Stimulated activated CD4-positive, alpha-beta T cell treated with anti-CD3 and anti-CD28 coated beads, TNF-alpha, amount 100 ng/mL, for 48 hours (primary cell): ENCODE results near the gene IQCM.
"Not testable (repeated sequence)": the region's sequence is repeated elsewhere in the genome, so short reads cannot be mapped to it uniquely, and the experiment has no call there.

Experiments used
- DNase-seq, 3 donors: peaks; one replicate each; pipeline ENCODE4 v3.0.0-alpha.2; 2020; ENCODE audit warnings: low read depth in 3 of 3

Gene IQCM

GRCh38 chr4:149572716-149573115 is 242.9 kb downstream of the IQCM start:
- no peak for DNase-seq

GRCh38 chr4:149555799-149556198 is 259.8 kb downstream of the IQCM start:
- DNase-seq, result no peak

GRCh38 chr4:149555146-149555545 is 260.5 kb downstream of the IQCM start:
- no peak for DNase-seq

GRCh38 chr4:149553959-149554520 is 261.6 kb downstream of the IQCM start:
- no peak for DNase-seq

GRCh38 chr4:149552601-149553000 is 263.0 kb downstream of the IQCM start:
- no peak for DNase-seq

- no peak for DNase-seq
These were observed 265.7 kb downstream of the IQCM start for GRCh38 chr4:149549911-149550310.

- no peak for DNase-seq
These were observed 280.9 kb downstream of the IQCM start for GRCh38 chr4:149534779-149535178.

- no peak for DNase-seq
These were observed 283.8 kb downstream of the IQCM start for GRCh38 chr4:149531861-149532260.

- no peak for DNase-seq
These were observed 292.6 kb downstream of the IQCM start for GRCh38 chr4:149523039-149523438.

- no peak for DNase-seq
These were observed 293.8 kb downstream of the IQCM start for GRCh38 chr4:149521611-149522425.

GRCh38 chr4:149518471-149518870 is 297.2 kb downstream of the IQCM start:
- no peak for DNase-seq

GRCh38 chr4:149513081-149513480 is 302.6 kb downstream of the IQCM start:
- DNase-seq, result no peak

- DNase-seq, result no peak
These were observed 303.1 kb downstream of the IQCM start for GRCh38 chr4:149512501-149512900.

GRCh38 chr4:149511558-149512298 is 303.9 kb downstream of the IQCM start:
- DNase-seq, result no peak

GRCh38 chr4:149507309-149507708 is 308.3 kb downstream of the IQCM start:
- not testable (repeated sequence) for DNase-seq

- no peak for DNase-seq
These were observed 314.8 kb downstream of the IQCM start for GRCh38 chr4:149500806-149501205.

GRCh38 chr4:149499726-149500125 is 315.9 kb downstream of the IQCM start:
- no peak for DNase-seq

GRCh38 chr4:149498246-149498645 is 317.4 kb downstream of the IQCM start:
- no peak for DNase-seq

GRCh38 chr4:149493492-149493891 is 322.2 kb downstream of the IQCM start:
- no peak for DNase-seq

- no peak for DNase-seq
These were observed 326.3 kb downstream of the IQCM start for GRCh38 chr4:149489321-149489720.

- no peak for DNase-seq
These were observed 328.8 kb downstream of the IQCM start for GRCh38 chr4:149486861-149487260.

- DNase-seq, result not testable (repeated sequence)
These were observed 347.0 kb downstream of the IQCM start for GRCh38 chr4:149468669-149469068.

- DNase-seq, result no peak
These were observed 349.2 kb downstream of the IQCM start for GRCh38 chr4:149466446-149466845.
